ENCODE results near the gene TINAG.

Gene TINAG

DNA sequence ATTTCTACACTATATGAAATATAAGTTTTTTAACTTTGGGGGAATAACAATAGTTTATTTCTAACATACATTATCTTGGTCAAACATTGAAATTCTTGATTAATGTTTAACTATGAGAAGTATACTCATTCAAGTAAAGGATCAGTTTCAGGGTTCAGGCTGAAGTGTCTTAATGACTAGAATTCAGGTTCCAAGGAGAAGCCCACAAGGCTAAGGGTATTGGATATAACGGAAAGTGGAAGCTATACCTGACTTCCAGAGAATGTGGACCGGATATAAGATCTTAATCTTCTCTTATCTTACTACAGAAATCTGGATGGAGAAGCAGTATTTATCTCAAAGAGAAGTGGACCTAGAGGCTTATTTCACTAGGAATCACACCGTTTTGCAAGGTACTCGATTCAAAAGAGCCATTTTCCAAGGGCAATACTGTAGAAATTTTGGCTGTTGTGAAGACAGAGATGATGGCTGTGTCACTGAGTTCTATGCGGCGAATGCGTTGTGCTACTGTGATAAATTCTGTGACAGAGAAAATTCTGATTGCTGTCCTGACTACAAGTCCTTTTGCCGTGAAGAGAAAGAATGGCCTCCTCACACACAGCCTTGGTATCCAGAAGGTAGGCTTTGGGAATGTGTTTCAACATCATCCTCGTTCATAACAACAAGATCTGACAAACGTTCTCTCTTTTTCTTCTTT is at the start of gene TINAG:
Gene TINAG (plus strand): TSS at position 153 of the 697 bp plus-strand sequence. CDS start 110 bp downstream, at position 263.
- H3K36me3 Mint-ChIP-seq, result no peaks in the 10 kb centered on the region
- no peaks in the 10 kb centered on the region for H3K4me1 Mint-ChIP-seq (ENCODE audit: low read depth)
- H3K4me3 Mint-ChIP-seq, result no peak within 1 kb of the TSS
- no peaks in the 10 kb centered on the region for H3K9me3 Mint-ChIP-seq (ENCODE audit: low read depth)
- no peak within 1 kb of the TSS for H3K27ac Mint-ChIP-seq
- no peaks in the 10 kb centered on the region for H3K27me3 Mint-ChIP-seq

DNA sequence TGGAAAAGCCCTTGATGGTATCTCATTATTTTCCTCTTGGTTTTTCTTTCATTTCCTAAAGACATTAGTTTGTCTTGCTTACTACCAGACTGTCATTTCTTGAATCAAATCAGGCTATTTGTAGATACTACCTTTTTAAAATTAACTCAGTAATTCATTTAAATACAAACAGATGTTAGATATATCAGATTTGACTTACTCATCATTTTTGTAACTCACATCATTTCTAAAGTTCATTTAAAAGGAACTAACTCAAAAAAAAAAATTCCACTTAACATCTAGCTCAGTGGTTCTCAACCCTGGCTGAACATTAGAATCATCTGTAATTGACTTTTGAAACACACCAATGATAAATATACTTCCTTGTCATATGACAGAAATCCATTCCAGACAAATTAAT is 48.2 kb upstream of the TINAG start:
- no peak overlapping the region for H3K27ac Mint-ChIP-seq

DNA sequence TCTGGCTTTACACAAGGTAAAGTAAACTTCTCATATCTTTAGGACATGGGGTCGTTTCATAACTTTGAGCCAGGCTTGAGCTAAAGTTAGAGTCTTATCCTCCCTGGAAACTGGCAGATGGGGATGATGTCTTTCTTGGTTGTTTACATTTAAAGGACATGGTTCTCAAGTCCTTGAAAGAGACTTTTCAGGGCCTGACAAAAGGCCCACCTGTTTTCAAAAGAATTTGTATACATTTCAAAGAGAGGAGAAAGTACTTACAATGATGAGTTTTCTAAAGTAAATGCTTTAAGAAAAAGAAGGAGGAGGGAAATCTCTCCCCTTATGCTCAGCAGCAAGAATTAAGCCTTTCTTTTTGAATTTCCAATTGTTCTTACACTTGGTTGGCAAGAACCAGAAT is 45.7 kb upstream of the TINAG start:
- Mint-ChIP-seq H3K9me3 (ENCODE audit: low read depth) (no peaks in the 10 kb centered on the region), H3K36me3 (no peaks in the 10 kb centered on the region), H3K4me1 (ENCODE audit: low read depth) (no peaks in the 10 kb centered on the region)

More for the DNA sequence above, 48.2 kb upstream of the TINAG start:
- no peaks in the 10 kb centered on the region for H3K9me3 Mint-ChIP-seq (ENCODE audit: low read depth)
- H3K36me3 Mint-ChIP-seq, result no peaks in the 10 kb centered on the region
- H3K4me1 Mint-ChIP-seq (ENCODE audit: low read depth), result no peaks in the 10 kb centered on the region
- no peak overlapping the region for H3K4me3 Mint-ChIP-seq
- no peaks in the 10 kb centered on the region for H3K27me3 Mint-ChIP-seq

DNA sequence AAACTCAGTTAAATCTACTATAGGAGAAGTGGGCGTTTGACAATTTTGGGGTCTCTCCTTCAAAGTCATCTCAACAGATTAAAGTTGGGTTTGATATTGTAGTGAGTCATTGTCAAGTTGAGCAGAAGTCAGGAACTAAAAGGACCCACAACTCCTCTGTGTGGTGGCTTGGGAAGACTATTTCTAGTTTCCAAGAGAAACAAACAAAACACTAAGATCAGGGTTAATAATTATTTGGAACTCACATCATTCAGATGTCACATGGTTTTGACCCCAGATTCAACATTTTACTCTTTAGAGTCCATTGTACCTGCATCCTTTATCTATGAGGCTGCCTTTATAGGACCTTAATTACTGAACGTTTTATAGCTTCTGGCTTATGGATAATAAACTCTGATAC is 45.3 kb upstream of the TINAG start:
- Mint-ChIP-seq H3K4me3 (no peak overlapping the region), H3K4me1 (ENCODE audit: low read depth) (no peaks in the 10 kb centered on the region), H3K27ac (no peak overlapping the region), H3K36me3 (no peaks in the 10 kb centered on the region), H3K9me3 (ENCODE audit: low read depth) (no peaks in the 10 kb centered on the region), H3K27me3 (no peaks in the 10 kb centered on the region)

More for the DNA sequence above, 45.7 kb upstream of the TINAG start:
- Mint-ChIP-seq H3K27ac (no peak overlapping the region), H3K27me3 (no peaks in the 10 kb centered on the region), H3K4me3 (no peak overlapping the region)

DNA sequence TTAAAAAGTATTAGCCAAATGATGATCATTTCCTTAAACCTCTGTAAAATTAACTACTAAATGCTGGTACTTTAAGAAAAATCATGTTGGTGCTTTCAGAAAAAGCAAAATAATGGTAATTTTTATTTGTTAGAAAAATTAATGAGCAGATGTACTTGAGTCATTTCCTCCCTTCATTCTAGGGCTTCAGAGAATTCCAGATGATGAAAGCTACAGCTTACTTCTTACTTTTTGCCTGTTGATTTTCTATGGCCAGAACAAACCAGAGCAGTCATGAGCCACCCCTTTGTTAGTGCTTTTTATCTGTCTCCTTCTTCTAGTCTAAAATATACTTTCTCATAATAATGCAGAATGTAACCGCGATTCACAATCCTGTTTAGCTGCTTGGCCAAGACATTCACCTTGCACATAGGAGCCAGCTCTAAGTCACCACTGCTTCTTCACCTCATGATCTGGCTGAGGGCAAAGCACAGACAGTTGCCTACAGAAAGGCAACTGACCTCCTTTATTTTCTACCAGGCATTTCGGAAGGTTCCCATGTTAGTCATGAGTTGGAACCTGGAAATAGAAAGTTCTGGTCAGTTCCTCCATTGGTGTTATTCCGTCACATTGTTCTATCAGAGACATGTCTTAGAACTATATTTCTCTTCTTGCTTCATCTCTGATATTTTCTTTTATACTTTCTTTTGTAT is 43.5 kb upstream of the TINAG start:
- no peaks in the 10 kb centered on the region for H3K36me3 Mint-ChIP-seq
- no peaks in the 10 kb centered on the region for H3K9me3 Mint-ChIP-seq (ENCODE audit: low read depth)
- no peaks in the 10 kb centered on the region for H3K27me3 Mint-ChIP-seq
- H3K4me3 Mint-ChIP-seq, result no peak overlapping the region
- H3K4me1 Mint-ChIP-seq (ENCODE audit: low read depth), result no peaks in the 10 kb centered on the region
- H3K27ac Mint-ChIP-seq, result no peak overlapping the region

DNA sequence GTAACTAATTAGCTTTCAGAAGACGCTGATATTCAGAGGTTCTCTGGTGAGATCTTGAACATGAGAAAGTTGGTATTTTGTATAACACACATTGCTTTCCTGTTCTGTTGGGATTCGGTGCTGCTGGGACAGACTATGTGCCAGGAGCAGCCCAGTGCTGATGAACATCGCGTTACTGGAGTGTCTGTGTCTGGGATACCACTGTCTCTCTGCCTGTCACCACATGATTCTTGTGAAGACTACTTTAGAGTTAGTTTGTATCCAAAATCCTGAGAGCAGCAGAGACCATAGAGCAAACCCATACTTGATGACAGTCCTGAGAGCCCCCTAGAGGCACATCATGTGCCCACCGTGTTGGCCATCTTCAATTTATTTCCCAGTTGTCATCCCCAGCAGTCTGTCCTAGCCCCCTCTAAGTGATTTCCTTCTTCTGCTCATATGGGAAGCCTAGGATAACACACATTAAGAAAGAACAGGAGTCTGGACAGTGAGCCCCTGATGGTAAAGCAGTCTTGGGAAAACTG is 41.8 kb upstream of the TINAG start:
- H3K36me3 Mint-ChIP-seq, result no peaks in the 10 kb centered on the region
- H3K4me1 Mint-ChIP-seq (ENCODE audit: low read depth), result no peaks in the 10 kb centered on the region
- no peaks in the 10 kb centered on the region for H3K27me3 Mint-ChIP-seq
- no peak overlapping the region for H3K4me3 Mint-ChIP-seq
- H3K27ac Mint-ChIP-seq, result no peak overlapping the region
- H3K9me3 Mint-ChIP-seq (ENCODE audit: low read depth), result no peaks in the 10 kb centered on the region

DNA sequence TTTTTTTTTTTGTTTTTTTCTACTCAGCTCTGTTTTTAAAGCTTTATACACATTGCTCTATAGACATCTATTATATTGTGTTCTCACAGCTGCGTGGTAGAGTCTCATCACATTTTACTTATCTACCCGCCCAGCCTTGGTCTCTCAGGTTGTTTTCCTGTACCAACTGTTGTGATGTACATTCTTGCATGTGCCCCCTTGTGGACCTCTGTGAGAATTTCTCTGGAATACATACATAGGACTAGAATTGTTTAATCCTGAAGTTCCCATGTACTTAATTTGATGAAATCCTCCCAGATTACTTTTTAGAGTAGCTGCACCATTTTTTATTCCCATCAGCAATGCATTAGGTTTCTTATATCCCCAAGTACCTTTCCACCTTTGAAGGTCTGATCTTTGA is 40.4 kb upstream of the TINAG start:
- Mint-ChIP-seq H3K9me3 (ENCODE audit: low read depth) (no peaks in the 10 kb centered on the region), H3K4me3 (no peak overlapping the region), H3K4me1 (ENCODE audit: low read depth) (no peaks in the 10 kb centered on the region), H3K27ac (no peak overlapping the region), H3K27me3 (no peaks in the 10 kb centered on the region), H3K36me3 (no peaks in the 10 kb centered on the region)

- Mint-ChIP-seq H3K9me3 (ENCODE audit: low read depth) (peaks cover 9% of the 10 kb centered on the region), H3K36me3 (no peaks in the 10 kb centered on the region), H3K27ac (no peak overlapping the region), H3K4me3 (no peak overlapping the region), H3K4me1 (ENCODE audit: low read depth) (no peaks in the 10 kb centered on the region), H3K27me3 (no peaks in the 10 kb centered on the region)
Observed at GRCh38 chr6:54273214-54273820, 34.9 kb upstream of the TINAG start.

DNA sequence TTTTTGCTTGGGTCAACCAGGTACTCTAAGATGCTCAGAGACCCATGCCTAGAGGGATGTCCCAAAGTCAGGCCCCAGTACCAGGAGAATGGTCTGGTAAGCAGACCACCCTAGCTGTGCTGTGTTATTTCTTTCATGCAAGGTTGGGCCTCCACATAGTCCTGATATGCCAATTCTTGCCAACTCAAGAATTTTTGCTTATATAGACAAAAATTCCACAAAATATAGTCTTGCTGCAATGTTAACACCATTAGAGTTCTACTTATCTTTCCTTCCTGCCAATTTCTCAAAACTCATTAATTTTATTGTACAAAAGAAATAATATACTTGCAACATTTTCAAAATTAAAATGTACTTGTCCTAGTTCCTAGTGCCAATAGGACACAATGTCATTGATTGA is 33.9 kb upstream of the TINAG start:
- Mint-ChIP-seq H3K9me3 (ENCODE audit: low read depth) (peaks cover 13% of the 10 kb centered on the region), H3K27me3 (no peaks in the 10 kb centered on the region), H3K4me3 (no peak overlapping the region), H3K36me3 (no peaks in the 10 kb centered on the region), H3K4me1 (ENCODE audit: low read depth) (no peaks in the 10 kb centered on the region), H3K27ac (no peak overlapping the region)

DNA sequence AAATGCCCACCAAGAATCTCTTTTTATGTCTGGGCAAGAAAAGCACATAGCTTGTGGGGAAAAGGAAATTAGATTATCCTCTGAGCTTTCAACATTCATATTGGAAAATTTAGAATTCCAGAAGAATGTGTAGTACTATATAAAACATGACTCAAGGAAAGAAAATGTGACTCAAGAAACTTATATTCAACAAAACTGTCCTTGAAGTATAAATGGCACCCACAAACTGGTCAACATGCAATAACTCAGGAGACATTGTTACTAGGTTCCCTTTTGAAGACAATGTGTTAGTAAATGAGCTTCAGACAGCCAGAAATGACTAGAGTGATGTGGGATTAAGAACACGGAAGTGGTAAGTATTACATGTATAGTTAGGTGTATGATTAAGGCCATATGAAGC is 26.1 kb upstream of the TINAG start:
- no peak overlapping the region for H3K4me3 Mint-ChIP-seq
- no peaks in the 10 kb centered on the region for H3K27me3 Mint-ChIP-seq
- no peaks in the 10 kb centered on the region for H3K36me3 Mint-ChIP-seq
- H3K9me3 Mint-ChIP-seq (ENCODE audit: low read depth), result peaks cover 11% of the 10 kb centered on the region
- no peaks in the 10 kb centered on the region for H3K4me1 Mint-ChIP-seq (ENCODE audit: low read depth)
- H3K27ac Mint-ChIP-seq, result no peak overlapping the region

GRCh38 chr6:54284161-54284860 is 23.9 kb upstream of the TINAG start:
- peaks cover 7% of the 10 kb centered on the region for H3K9me3 Mint-ChIP-seq (ENCODE audit: low read depth)
- no peaks in the 10 kb centered on the region for H3K36me3 Mint-ChIP-seq
- no peak overlapping the region for H3K27ac Mint-ChIP-seq
- no peak overlapping the region for H3K4me3 Mint-ChIP-seq
- no peaks in the 10 kb centered on the region for H3K4me1 Mint-ChIP-seq (ENCODE audit: low read depth)
- H3K27me3 Mint-ChIP-seq, result no peaks in the 10 kb centered on the region

DNA sequence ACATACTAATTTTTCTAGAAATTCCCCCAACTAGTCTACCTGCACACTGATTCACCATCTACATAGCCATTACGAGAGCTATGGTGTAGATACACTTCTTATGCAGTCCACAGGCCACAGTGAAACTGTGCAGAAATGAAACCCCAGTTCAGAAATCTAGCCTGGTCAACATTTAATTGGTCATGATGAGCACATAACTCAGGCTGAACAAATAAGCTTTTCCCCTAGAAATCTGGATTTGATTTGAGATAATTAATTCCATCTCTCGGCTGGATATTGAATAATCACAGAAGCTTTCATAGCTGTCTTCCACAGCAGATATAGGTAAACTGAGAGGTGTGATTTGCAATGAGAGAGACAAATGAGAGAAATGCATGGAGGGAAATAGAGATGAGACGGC is 22.6 kb upstream of the TINAG start:
- H3K4me1 Mint-ChIP-seq (ENCODE audit: low read depth), result no peaks in the 10 kb centered on the region
- no peak overlapping the region for H3K4me3 Mint-ChIP-seq
- H3K36me3 Mint-ChIP-seq, result no peaks in the 10 kb centered on the region
- peaks cover 7% of the 10 kb centered on the region for H3K9me3 Mint-ChIP-seq (ENCODE audit: low read depth)
- no peaks in the 10 kb centered on the region for H3K27me3 Mint-ChIP-seq
- H3K27ac Mint-ChIP-seq, result no peak overlapping the region

GRCh38 chr6:54286141-54286540 is 22.1 kb upstream of the TINAG start:
- H3K4me1 Mint-ChIP-seq (ENCODE audit: low read depth), result no peaks in the 10 kb centered on the region
- H3K36me3 Mint-ChIP-seq, result no peaks in the 10 kb centered on the region
- H3K27me3 Mint-ChIP-seq, result no peaks in the 10 kb centered on the region
- H3K9me3 Mint-ChIP-seq (ENCODE audit: low read depth), result peaks cover 10% of the 10 kb centered on the region
- H3K27ac Mint-ChIP-seq, result no peak overlapping the region
- H3K4me3 Mint-ChIP-seq, result no peak overlapping the region

- Mint-ChIP-seq H3K4me3 (no peak overlapping the region), H3K4me1 (ENCODE audit: low read depth) (no peaks in the 10 kb centered on the region), H3K9me3 (ENCODE audit: low read depth) (peaks cover 15% of the 10 kb centered on the region), H3K36me3 (no peaks in the 10 kb centered on the region), H3K27me3 (no peaks in the 10 kb centered on the region), H3K27ac (no peak overlapping the region)
Observed at GRCh38 chr6:54288474-54288873, 19.8 kb upstream of the TINAG start.

- no peak overlapping the region for H3K27ac Mint-ChIP-seq
- H3K9me3 Mint-ChIP-seq (ENCODE audit: low read depth), result peaks cover 14% of the 10 kb centered on the region
- no peaks in the 10 kb centered on the region for H3K4me1 Mint-ChIP-seq (ENCODE audit: low read depth)
- H3K27me3 Mint-ChIP-seq, result no peaks in the 10 kb centered on the region
- H3K4me3 Mint-ChIP-seq, result no peak overlapping the region
- no peaks in the 10 kb centered on the region for H3K36me3 Mint-ChIP-seq
Observed at GRCh38 chr6:54289426-54289825, 18.8 kb upstream of the TINAG start.
